ENCODE data around the gene ATRNL1.
"Not testable (repeated sequence)": the region's sequence is repeated elsewhere in the genome, so short reads cannot be mapped to it uniquely, and the experiment has no call there.

The ATRNL1 gene

GRCh38 chr10:115092555-115093285 is 445 bp upstream of the ATRNL1 start:
- peak; percentile 74 for DNase-seq (ENCODE audit: low spot score)

- no peak for DNase-seq (ENCODE audit: low spot score)
These were observed 727 bp downstream of the ATRNL1 start for GRCh38 chr10:115093776-115094408.

GRCh38 chr10:115094416-115095140 is 1.4 kb downstream of the ATRNL1 start:
- DNase-seq (ENCODE audit: low spot score): peak; percentile 9

- DNase-seq (ENCODE audit: low spot score): no peak
These were observed 2.6 kb downstream of the ATRNL1 start for GRCh38 chr10:115095758-115096157.

GRCh38 chr10:115103700-115104099 is 10.5 kb downstream of the ATRNL1 start:
- no peak for DNase-seq (ENCODE audit: low spot score)

GRCh38 chr10:115105411-115105810 is 12.2 kb downstream of the ATRNL1 start:
- not testable (repeated sequence) for DNase-seq (ENCODE audit: low spot score)

- DNase-seq (ENCODE audit: low spot score): no peak
These were observed 14.7 kb downstream of the ATRNL1 start for GRCh38 chr10:115107830-115108229.

GRCh38 chr10:115117301-115117700 is 24.1 kb downstream of the ATRNL1 start:
- peak; percentile 34 for DNase-seq (ENCODE audit: low spot score)

GRCh38 chr10:115118346-115118745 is 25.2 kb downstream of the ATRNL1 start:
- DNase-seq (ENCODE audit: low spot score): no peak

GRCh38 chr10:115125505-115125904 is 32.3 kb downstream of the ATRNL1 start:
- no peak for DNase-seq (ENCODE audit: low spot score)

- peak; percentile 34 for DNase-seq (ENCODE audit: low spot score)
These were observed 36.6 kb downstream of the ATRNL1 start for GRCh38 chr10:115129752-115130151.

- DNase-seq (ENCODE audit: low spot score): no peak
These were observed 43.5 kb downstream of the ATRNL1 start for GRCh38 chr10:115136616-115137015.

GRCh38 chr10:115141254-115141653 is 48.1 kb downstream of the ATRNL1 start:
- DNase-seq (ENCODE audit: low spot score): no peak

GRCh38 chr10:115157357-115157756 is 64.2 kb downstream of the ATRNL1 start:
- DNase-seq (ENCODE audit: low spot score): peak; percentile 16

- DNase-seq (ENCODE audit: low spot score): no peak
These were observed 70.0 kb downstream of the ATRNL1 start for GRCh38 chr10:115163129-115163528.

GRCh38 chr10:115164220-115164619 is 71.1 kb downstream of the ATRNL1 start:
- DNase-seq (ENCODE audit: low spot score): no peak

- DNase-seq (ENCODE audit: low spot score): no peak
These were observed 74.6 kb downstream of the ATRNL1 start for GRCh38 chr10:115167751-115168150.

- DNase-seq (ENCODE audit: low spot score): peak; percentile 6
These were observed 78.3 kb downstream of the ATRNL1 start for GRCh38 chr10:115171392-115171960.

GRCh38 chr10:115173915-115174443 is 80.8 kb downstream of the ATRNL1 start:
- DNase-seq (ENCODE audit: low spot score): no peak

- DNase-seq (ENCODE audit: low spot score): not testable (repeated sequence)
These were observed 114.1 kb downstream of the ATRNL1 start for GRCh38 chr10:115207276-115207675.

- no peak for DNase-seq (ENCODE audit: low spot score)
These were observed 116.0 kb downstream of the ATRNL1 start for GRCh38 chr10:115209133-115209532.

GRCh38 chr10:115214829-115215228 is 121.7 kb downstream of the ATRNL1 start:
- DNase-seq (ENCODE audit: low spot score): no peak

Measured in SK-N-DZ (cell line).